T-helper 2 cell treated with Interferon-gamma antibody and Interleukin-4, amounts not matched to agents 5 μg/mL and 100 μg/mL, for 36 hours (primary cell): ENCODE measurements around the gene EIF4A3.

Experiments
- DNase-seq: peaks from one replicate; pipeline ENCODE4 v3.0.0; 2021; ENCODE audit warnings: low spot score
- H3K27ac Mint-ChIP-seq: one replicate; pipeline ENCODE4 v1.8.0; 2021; ENCODE audit warnings: mild to moderate bottlenecking, mixed read lengths
- H3K27me3 Mint-ChIP-seq: one replicate; pipeline ENCODE4 v1.8.0; 2021; ENCODE audit warnings: low read depth, mixed read lengths
- H3K36me3 Mint-ChIP-seq: one replicate; pipeline ENCODE4 v1.8.0; 2021; ENCODE audit warnings: low read depth, mixed read lengths
- H3K4me1 Mint-ChIP-seq: one replicate; pipeline ENCODE4 v1.8.0; 2021; ENCODE audit warnings: low read depth, mixed read lengths
- H3K4me3 Mint-ChIP-seq: one replicate; pipeline ENCODE4 v1.8.0; 2022; ENCODE audit warnings: mild to moderate bottlenecking, moderate library complexity, mixed read lengths
- H3K9me3 Mint-ChIP-seq: one replicate; pipeline ENCODE4 v1.8.0; 2021; ENCODE audit warnings: mixed read lengths

The EIF4A3 gene

GRCh38 chr17:80087346-80088265 lies 59.3 kb downstream of the EIF4A3 start:
- Mint-ChIP-seq H3K9me3 (no peaks in the 10 kb centered on the region), H3K27me3 (peaks cover 3% of the 10 kb centered on the region), H3K4me3 (no peak overlapping the region), H3K27ac (no peak overlapping the region), H3K4me1 (peaks cover 3% of the 10 kb centered on the region), H3K36me3 (no peaks in the 10 kb centered on the region)
- no peak for DNase-seq

GRCh38 chr17:80086616-80087015 lies 60.3 kb downstream of the EIF4A3 start:
- DNase-seq: no peak
- Mint-ChIP-seq H3K27me3 (peaks cover 2% of the 10 kb centered on the region), H3K4me1 (peaks cover 5% of the 10 kb centered on the region), H3K36me3 (no peaks in the 10 kb centered on the region), H3K4me3 (no peak overlapping the region), H3K9me3 (no peaks in the 10 kb centered on the region), H3K27ac (no peak overlapping the region)

GRCh38 chr17:80086081-80086480 lies 60.8 kb downstream of the EIF4A3 start:
- no peaks in the 10 kb centered on the region for H3K9me3 Mint-ChIP-seq
- no peak overlapping the region for H3K27ac Mint-ChIP-seq
- H3K27me3 Mint-ChIP-seq: peaks cover 2% of the 10 kb centered on the region
- no peak for DNase-seq
- peaks cover 5% of the 10 kb centered on the region for H3K4me1 Mint-ChIP-seq
- H3K36me3 Mint-ChIP-seq: no peaks in the 10 kb centered on the region
- no peak overlapping the region for H3K4me3 Mint-ChIP-seq

GRCh38 chr17:80084773-80085172 lies 62.2 kb downstream of the EIF4A3 start:
- DNase-seq: no peak
- Mint-ChIP-seq H3K4me3 (no peak overlapping the region), H3K27me3 (peaks cover 2% of the 10 kb centered on the region), H3K27ac (no peak overlapping the region), H3K36me3 (no peaks in the 10 kb centered on the region), H3K4me1 (peaks cover 5% of the 10 kb centered on the region), H3K9me3 (no peaks in the 10 kb centered on the region)
